ENCODE results near the gene GAL.

- TF ChIP-seq CTCF (conservative IDR thresholded peaks at IDR 0.05 in 1 of 2, IDR thresholded peaks at IDR 0.05 in 1 of 2; ENCODE audit: extremely low read depth in 1 of 2, insufficient read depth in 1 of 2, low read depth in 1 of 2, low read length in 2 of 2) (no peak), EZH2 (IDR thresholded peaks at IDR 0.05; ENCODE audit: borderline replicate concordance, low read length) (no peak)
Observed at GRCh38 chr11:68693484-68693882, 9.1 kb downstream of the GAL start.
